Measurements from ENCODE around the gene UBR4.
"Not testable (repeated sequence)": the region's sequence is repeated elsewhere in the genome, so short reads cannot be mapped to it uniquely, and the experiment has no call there.

Gene UBR4

DNA sequence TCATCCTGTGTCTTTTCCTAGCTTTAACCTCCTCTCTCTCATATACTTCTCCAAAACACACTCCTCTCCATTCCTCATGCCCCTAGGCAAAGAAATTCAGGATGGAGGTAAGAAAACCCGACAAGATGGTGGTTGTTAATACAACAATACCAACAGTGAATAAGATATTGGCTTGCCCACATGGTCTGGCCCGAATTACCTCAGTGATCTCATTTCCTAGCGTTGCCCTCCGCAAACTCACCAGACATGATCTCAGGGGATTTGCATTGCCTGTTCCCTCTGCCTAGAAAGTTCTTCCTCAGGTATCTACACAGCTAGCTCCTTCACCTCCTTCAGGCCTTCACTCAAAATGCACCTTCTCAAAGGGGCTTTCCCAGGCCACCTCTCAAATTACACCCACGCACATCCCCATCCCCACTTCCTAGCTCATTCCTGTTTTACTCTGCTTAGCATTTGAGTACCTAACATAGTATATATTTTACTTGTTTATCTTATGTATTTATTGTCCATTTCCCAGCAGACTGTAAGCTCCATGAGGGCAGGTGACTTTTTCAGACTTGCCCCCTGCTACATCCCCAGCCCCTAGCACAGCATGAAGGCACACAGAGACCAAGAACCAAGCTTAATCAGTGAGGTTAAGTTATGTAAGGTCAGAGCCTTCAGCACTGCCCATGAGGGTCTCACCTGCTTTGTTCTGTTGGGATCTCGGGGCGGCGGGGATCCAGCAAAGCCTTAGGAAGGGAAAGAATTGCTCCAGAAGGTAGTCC, 10.2 kb upstream of the UBR4 start:
- DNase-seq (ENCODE audit: low read depth in 2 of 2), result no peak

GRCh38 chr1:19219451-19219850, 9.4 kb upstream of the UBR4 start:
- DNase-seq (ENCODE audit: low read depth in 2 of 2), result no peak

DNA sequence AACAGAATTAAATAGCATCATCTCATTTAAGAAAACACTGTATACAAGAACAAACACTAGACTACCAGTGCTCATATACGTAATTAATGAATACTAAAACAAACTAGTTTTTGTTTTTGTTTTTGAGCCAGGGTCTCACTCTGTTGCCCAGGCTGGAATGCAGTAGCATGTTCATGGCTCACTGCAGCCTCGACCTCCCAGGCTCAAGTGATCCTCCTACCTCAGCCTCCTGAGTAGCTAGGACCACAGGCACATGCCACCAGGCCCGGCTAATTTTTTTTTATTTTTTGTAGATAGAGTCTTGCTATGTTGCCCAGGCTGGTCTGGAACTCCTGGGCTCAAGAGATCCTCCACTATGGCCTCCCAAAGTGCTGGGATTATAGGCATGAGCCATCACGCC, 6.5 kb upstream of the UBR4 start:
- DNase-seq (ENCODE audit: low read depth in 2 of 2), result not testable (repeated sequence)

DNA sequence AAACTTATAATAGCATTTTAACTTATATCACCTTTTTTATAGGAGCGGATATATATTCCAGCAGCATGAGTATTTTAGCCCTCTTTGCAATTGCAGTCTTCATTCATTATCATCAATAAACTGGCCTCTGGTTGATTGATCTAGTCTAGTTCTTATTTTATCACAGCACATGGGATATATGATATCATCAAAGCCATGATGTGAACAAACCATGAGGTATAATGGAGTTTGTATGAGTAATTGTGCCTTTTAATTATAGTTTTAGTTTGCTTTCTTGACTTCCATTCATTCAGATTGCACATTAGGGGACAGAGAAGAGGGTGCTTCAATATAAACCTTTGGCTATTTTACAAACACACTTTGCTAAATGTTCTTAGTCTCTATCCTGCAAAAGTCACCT, 3.5 kb upstream of the UBR4 start:
- no peak for DNase-seq (ENCODE audit: low read depth in 2 of 2)

GRCh38 chr1:19212167-19212566, 2.1 kb upstream of the UBR4 start:
- no peak for DNase-seq (ENCODE audit: low read depth in 2 of 2)

GRCh38 chr1:19210772-19211549, 895 bp upstream of the UBR4 start:
- no peak for DNase-seq (ENCODE audit: low read depth in 2 of 2)

- DNase-seq (ENCODE audit: low read depth in 2 of 2), result peak; percentile 48 to 68
These were observed 552 bp downstream of the UBR4 start for GRCh38 chr1:19209439-19209989.

DNA sequence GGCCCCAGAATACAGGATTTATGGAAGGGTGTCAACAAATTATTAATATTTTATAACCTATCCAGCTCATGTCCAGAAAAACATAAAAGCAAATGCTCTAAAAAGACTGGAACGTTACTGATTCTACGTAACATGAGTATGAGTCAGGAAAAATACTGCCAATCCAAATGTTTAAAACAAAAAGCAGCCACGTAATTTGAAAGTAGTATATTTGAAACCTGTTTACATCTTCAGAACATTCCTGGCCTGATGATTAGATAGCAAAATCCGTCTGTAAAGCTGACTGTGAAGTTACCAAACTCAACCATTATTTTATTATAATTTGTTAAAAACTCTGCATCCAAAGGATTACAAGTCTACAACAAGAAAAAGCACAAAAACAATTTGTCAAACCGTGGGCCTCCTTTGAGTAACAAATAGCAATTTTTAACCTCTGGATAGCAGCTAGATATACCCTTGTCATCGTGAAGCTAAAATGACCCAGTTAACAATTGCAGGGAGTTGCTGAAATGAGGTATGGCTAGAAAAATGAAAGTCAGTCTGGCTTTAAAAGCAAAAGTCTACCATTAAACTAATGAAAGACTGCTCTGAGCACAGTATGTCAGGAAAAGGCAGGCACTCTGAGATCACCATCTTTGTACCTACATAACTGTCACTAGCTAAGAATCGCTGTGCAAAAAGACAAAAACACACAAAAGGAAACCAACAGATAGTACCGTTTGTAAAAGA, 1.2 kb downstream of the UBR4 start:
- DNase-seq (ENCODE audit: low read depth in 2 of 2), result no peak

- DNase-seq (ENCODE audit: low read depth in 2 of 2), result no peak
These were observed 3.1 kb downstream of the UBR4 start for GRCh38 chr1:19206947-19207346.

DNA sequence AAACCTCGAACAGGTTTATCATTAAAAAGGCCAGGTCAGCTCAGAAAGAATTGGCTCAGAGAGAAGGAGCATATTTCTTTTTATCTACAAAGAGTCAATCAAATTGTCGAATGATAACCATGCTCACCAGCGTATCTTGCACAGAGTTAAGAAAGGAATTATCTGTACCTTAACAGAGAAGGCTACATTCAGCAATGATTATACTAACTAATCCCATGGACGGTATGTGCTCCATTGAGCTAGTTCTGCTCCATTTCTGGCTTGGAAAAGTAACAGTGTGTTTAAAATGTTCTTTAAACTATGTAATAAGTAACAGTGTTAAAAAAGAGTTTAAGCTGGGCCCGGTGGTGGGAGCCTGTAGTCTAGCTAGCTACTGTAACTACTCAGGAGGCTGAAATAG, 4.2 kb downstream of the UBR4 start:
- DNase-seq (ENCODE audit: low read depth in 2 of 2), result no peak

GRCh38 chr1:19205403-19205802, 4.7 kb downstream of the UBR4 start:
- DNase-seq (ENCODE audit: low read depth in 2 of 2), result no peak

GRCh38 chr1:19204446-19205266, 5.4 kb downstream of the UBR4 start:
- no peak for DNase-seq (ENCODE audit: low read depth in 2 of 2)

- no peak for DNase-seq (ENCODE audit: low read depth in 2 of 2)
These were observed 6.6 kb downstream of the UBR4 start for GRCh38 chr1:19203440-19203839.

GRCh38 chr1:19202396-19202795, 7.7 kb downstream of the UBR4 start:
- DNase-seq (ENCODE audit: low read depth in 2 of 2), result no peak

GRCh38 chr1:19199969-19200604, 10.0 kb downstream of the UBR4 start:
- DNase-seq (ENCODE audit: low read depth in 2 of 2), result no peak

GRCh38 chr1:19199329-19199968, 10.6 kb downstream of the UBR4 start:
- DNase-seq (ENCODE audit: low read depth in 2 of 2), result no peak

GRCh38 chr1:19198820-19199219, 11.2 kb downstream of the UBR4 start:
- no peak for DNase-seq (ENCODE audit: low read depth in 2 of 2)

DNA sequence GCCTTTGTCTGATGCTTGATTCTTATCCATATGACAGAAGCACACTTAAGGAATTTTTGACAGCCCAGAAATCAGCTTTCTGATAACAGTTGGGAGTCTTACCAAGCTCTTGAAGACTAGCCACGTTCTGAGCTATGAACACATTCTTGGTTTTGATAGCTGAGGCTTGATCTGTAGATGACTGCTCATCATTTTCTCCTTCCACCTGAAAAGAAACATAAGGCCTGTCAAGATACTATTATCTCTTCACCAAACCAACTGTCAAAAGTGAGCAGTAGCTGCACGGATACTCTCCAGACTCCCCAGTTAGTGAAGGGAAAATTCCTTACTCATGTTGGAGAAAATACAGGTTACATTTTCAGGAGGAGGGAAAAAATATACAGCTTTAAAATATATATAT, 12.2 kb downstream of the UBR4 start:
- DNase-seq (ENCODE audit: low read depth in 2 of 2), result no peak

DNA sequence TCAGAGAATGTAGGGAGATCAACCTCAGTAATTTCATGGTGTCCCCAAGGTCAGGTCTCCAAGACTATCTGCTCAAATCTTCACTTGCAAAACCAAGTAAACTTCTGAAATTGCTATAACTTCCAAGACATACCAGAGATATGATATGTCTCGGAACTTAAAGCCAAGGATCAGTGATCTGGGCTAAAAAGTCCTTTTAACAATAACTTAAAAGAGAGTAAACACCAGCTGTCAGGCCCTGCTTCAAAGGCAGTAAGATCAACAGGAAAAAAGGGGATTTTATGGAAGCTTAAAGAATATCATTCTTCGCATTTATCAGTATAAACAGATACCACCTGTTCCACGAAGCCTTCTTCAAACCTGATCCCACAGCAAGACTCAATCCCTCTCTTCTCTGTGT, 13.7 kb downstream of the UBR4 start:
- no peak for DNase-seq (ENCODE audit: low read depth in 2 of 2)

DNA sequence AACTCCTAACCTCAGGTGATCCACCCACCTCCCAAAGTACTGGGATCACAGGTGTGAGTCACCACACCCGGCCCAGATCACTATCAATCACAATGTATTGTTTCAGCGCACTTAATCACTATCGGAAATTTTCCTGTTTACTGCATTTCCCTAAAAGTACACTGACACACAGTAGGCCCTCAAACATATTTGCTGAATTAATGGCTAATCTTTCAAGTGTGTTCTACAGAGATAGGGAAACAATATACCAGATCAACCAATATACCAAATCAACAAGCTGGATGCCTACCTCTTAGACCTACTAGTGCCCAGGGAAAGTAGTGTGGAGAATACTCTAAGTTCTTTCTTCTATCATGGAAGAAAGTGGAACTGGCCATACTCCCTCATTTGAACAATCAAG, 17.1 kb downstream of the UBR4 start:
- no peak for DNase-seq (ENCODE audit: low read depth in 2 of 2)

Measured in stimulated activated CD4-positive, alpha-beta T cell treated with anti-CD3 and anti-CD28 coated beads, Interleukin-12 subunit alpha, Interleukin-12 subunit beta, amount 100 ng/mL, for 24 hours (primary cell).